ENCODE results near the gene NUP93. TPM values are rescaled to one million over a fixed set of nuclear protein-coding genes. Genes with fewer than 3 reads are reported as not detected.

Gene NUP93
- total and polyA plus RNA-seq, 9 of the 15 experiments (the other 6 are each of a cell fraction or from before 2014, with no cell fraction given) = 92.0 to 162 (median 121) TPM

DNA sequence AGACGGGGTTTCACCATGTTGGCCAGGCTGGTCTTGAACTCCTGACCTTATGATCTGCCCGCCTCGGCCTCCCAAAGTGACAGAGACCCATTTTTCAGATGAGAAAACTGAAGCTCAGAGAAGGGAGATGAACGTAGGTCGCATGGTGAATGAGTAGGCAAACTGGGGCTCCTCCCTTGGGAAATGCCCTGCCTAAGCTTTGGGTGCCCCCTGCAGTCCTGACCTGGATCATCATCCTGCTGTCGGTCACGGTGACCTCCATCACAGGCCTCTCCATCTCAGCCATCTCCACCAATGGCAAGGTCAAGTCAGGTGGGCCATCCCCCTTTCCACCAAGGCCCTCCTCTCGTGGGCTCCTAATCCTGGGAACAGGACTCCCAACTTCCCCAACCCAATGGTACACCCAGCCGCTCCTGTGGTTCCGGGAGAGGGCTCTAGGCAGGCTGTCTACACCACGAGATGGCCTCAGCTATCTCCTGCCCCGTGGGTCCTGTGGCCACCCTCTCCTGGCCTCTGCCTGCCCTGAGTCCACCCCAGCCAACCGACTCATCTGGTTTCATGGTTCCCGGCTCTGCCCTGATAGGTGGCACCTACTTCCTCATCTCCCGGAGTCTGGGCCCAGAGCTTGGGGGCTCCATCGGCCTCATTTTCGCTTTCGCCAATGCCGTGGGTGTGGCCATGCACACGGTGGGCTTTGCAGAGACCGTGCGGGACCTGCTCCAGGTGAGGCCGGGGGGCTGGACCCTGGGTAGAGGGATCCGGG lies 139.8 kb downstream of the NUP93 start (continued):
- TF ChIP-seq CBX3 (IDR thresholded peaks at IDR 0.05; ENCODE audit: borderline replicate concordance in 1 of 2, low read length in 2 of 2) = 0 out of 3 replicates have a peak, but pooled peaks of 1 of the 2 experiments have one; percentile 46
- TF ChIP-seq JUND (IDR thresholded peaks at IDR 0.05; ENCODE audit: borderline replicate concordance, low read depth, low read length) = 0 out of 2 replicates have a peak, but pooled peaks have one; percentile 22
- TF ChIP-seq JUND (tag; IDR thresholded peaks at IDR 0.05; ENCODE audit: borderline replicate concordance, low read depth, low read length) = no peak; the same call in 2 of the 3 replicates
- no peak for TF ChIP-seq PTRF (tag; IDR thresholded peaks at IDR 0.05)
- TF ChIP-seq MAFG (tag; conservative IDR thresholded peaks at IDR 0.05) = peak; percentile 82
- TF ChIP-seq AFF4 (CRISPR knock-in tag; IDR thresholded peaks at IDR 0.05) = no peak
- no peak for TF ChIP-seq IRF2 (CRISPR knock-in tag; IDR thresholded peaks at IDR 0.05)
- TF ChIP-seq RAD21 (CRISPR knock-in tag; conservative IDR thresholded peaks at IDR 0.05 in 1 of 2, IDR thresholded peaks at IDR 0.05 in 1 of 2) = peak; percentile 68 to 79
- no peak for TF ChIP-seq XRCC4 (IDR thresholded peaks at IDR 0.05; ENCODE audit: extremely low read depth, insufficient read depth, insufficient read length)
- peak in 1 of 3 experiments; percentile 11 for TF ChIP-seq YY1 (IDR thresholded peaks at IDR 0.05; ENCODE audit: borderline replicate concordance in 1 of 3, control insufficient read depth in 1 of 3, extremely low read depth in 1 of 3, insufficient read depth in 3 of 3, insufficient read length in 1 of 3, insufficient replicate concordance in 2 of 3, low read depth in 1 of 3, low read length in 2 of 3)
- TF ChIP-seq CTBP1 (IDR thresholded peaks at IDR 0.05; ENCODE audit: borderline replicate concordance) = peak; percentile 84; the same call in 1 of the 2 replicates
- no peak for TF ChIP-seq RFX1 (IDR thresholded peaks at IDR 0.05)
- peak; percentile 45; the same call in 1 of the 2 replicates for TF ChIP-seq DEAF1 (CRISPR knock-in tag; IDR thresholded peaks at IDR 0.05)
- TF ChIP-seq JUNB (CRISPR knock-in tag; conservative IDR thresholded peaks at IDR 0.05) = no peak
- no peak for TF ChIP-seq ZNF644 (tag; IDR thresholded peaks at IDR 0.05; ENCODE audit: low read depth)
- TF ChIP-seq, protein P1, sequence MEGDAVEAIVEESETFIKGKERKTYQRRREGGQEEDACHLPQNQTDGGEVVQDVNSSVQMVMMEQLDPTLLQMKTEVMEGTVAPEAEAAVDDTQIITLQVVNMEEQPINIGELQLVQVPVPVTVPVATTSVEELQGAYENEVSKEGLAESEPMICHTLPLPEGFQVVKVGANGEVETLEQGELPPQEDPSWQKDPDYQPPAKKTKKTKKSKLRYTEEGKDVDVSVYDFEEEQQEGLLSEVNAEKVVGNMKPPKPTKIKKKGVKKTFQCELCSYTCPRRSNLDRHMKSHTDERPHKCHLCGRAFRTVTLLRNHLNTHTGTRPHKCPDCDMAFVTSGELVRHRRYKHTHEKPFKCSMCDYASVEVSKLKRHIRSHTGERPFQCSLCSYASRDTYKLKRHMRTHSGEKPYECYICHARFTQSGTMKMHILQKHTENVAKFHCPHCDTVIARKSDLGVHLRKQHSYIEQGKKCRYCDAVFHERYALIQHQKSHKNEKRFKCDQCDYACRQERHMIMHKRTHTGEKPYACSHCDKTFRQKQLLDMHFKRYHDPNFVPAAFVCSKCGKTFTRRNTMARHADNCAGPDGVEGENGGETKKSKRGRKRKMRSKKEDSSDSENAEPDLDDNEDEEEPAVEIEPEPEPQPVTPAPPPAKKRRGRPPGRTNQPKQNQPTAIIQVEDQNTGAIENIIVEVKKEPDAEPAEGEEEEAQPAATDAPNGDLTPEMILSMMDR (IDR thresholded peaks at IDR 0.05 in 2 of 3, conservative IDR thresholded peaks at IDR 0.05 in 1 of 3; ENCODE audit: insufficient read depth in 2 of 3, low read depth in 1 of 3, low read length in 3 of 3) = peak; percentile 74 to 81 (median 77)

Data from K562 (cell line).